ENCODE results near the gene CFAP210. TPM values are rescaled to one million over a fixed set of nuclear protein-coding genes. Genes with fewer than 3 reads are reported as not detected.

CFAP210 gene
- total and polyA plus RNA-seq, 9 of the 15 experiments (the other 6 are each of a cell fraction or from before 2014, with no cell fraction given) = 0.75 to 3.6 (median 1.3) TPM

DNA sequence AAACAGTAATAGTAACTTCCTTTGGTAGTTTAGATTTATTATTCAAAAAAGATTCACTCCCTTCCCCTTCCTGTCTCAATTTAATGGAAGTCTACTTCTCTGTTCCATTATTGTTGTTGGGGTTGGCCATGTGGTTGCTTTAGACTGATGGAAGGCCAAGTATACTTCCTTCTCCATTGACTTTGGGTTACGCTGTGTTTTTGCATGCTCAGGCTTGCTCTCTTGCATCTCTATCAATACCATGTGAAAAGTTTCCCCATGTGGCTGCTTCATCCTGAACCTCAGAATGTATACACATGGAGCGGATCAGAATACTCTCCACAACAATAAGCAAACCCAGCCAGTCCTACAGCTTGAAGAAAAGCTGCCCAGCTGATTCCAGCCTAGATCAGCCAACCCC lies 20.3 kb downstream of the CFAP210 start (continued):
- TF ChIP-seq SIN3B (IDR thresholded peaks at IDR 0.05; ENCODE audit: low read depth) (no peak), ZNF384 (IDR thresholded peaks at IDR 0.05; ENCODE audit: low read depth, low read length) (no peak), U2AF1 (optimal IDR thresholded peaks at IDR 0.05; ENCODE audit: low read depth, low read length) (no peak), NR1H2 (CRISPR knock-in tag; IDR thresholded peaks at IDR 0.05) (no peak)
- TF ChIP-seq, protein P1, sequence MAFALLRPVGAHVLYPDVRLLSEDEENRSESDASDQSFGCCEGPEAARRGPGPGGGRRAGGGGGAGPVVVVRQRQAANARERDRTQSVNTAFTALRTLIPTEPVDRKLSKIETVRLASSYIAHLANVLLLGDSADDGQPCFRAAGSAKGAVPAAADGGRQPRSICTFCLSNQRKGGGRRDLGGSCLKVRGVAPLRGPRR (CRISPR knock-in tag; IDR thresholded peaks at IDR 0.05) = no peak

DNA sequence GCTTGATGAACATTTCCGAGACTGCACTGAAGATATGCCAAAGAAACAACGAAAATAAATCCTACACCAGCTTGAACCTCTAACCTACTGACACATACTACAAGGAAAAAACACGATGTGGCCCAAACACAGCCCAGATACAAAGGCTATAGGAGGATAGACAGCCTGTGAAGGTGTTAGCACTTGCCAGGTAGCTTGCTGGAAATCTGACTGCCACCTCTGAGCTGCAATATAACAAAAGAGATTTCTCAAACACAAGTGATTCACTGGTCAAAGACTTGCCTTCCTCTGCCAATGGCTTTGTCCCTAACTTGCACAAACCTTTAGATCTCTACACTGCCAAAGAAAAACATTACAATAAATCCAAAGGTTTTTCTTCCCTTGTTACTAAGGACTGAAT lies 21.1 kb downstream of the CFAP210 start:
- H4K20me1 ChIP-seq (replicated peaks; ENCODE audit: control insufficient read depth, insufficient read depth, low read length) = no peaks in the 10 kb centered on the region
- FAIRE-seq (no peak), ATAC-seq (no peak), DNase-seq (ENCODE audit: extremely low read depth in 1 of 4, low spot score in 3 of 4) (no peak)
- H3K4me2 ChIP-seq (ENCODE audit: insufficient read depth, low read length) = no peak overlapping the region
- H3K36me3 ChIP-seq (ENCODE audit: control insufficient read depth, insufficient read depth, low read length) = no peaks in the 10 kb centered on the region
- no TSS peak for BruUV-seq (replicated peaks)
- no peaks in the 10 kb centered on the region for H3K27me3 ChIP-seq (ENCODE audit: control insufficient read depth in 2 of 2, insufficient read depth in 2 of 2, low read length in 2 of 2)
- CTCF ChIA-PET (ENCODE audit: low intra/inter-chr PET ratio) = no interaction called here
- in situ Hi-C loops (cut with MboI) = no loop called here
- intact Hi-C loops (cut with micrococcal nuclease) = loop anchor here (5.0 kb wide), 1 partner anchor 101 kb away; the partner anchor contains the start of gene FASTKD1
- H3K9me3 ChIP-seq (replicated peaks; ENCODE audit: control insufficient read depth, insufficient read depth, low read depth, low read length) = no peaks in the 10 kb centered on the region
- H3K4me3 ChIP-seq = no peak overlapping the region
- POLR2A ChIA-PET = interaction anchor here (1.0 kb wide), 1 partner anchor 8 kb away, joined by 3 read pairs; no protein-coding TSS in a partner anchor
- 0 out of 2 replicates have a peak overlapping the region, but pooled peaks have one; percentile 11 for H2AFZ ChIP-seq (ENCODE audit: low read depth, low read length)
- H3K9ac ChIP-seq (ENCODE audit: insufficient read depth in 1 of 2, low read depth in 2 of 2, low read length in 2 of 2) = no peak overlapping the region
- H3K79me2 ChIP-seq (ENCODE audit: control insufficient read depth, insufficient read depth, low read length) = no peaks in the 10 kb centered on the region
- WGBS (ENCODE audit: insufficient coverage, low coverage, missing lambda C conversion rate) = 42% methylated on average over 3 of the region's 3 CpGs
- peaks cover 0 to 28% of the 10 kb centered on the region in 2 experiments; a peak in 3 of 5 replicates for H3K4me1 ChIP-seq (replicated peaks in 1 of 2; ENCODE audit: control insufficient read depth in 2 of 2, insufficient read depth in 2 of 2, low read length in 2 of 2)
- no peak overlapping the region for H3K27ac ChIP-seq (ENCODE audit: extremely low read depth, low read depth, low read length)
- TF ChIP-seq ZSCAN29 (IDR thresholded peaks at IDR 0.05) (no peak), ZNF316 (IDR thresholded peaks at IDR 0.05) (0 out of 2 replicates have a peak, but pooled peaks have one; percentile 17), RB1 (IDR thresholded peaks at IDR 0.05; ENCODE audit: low read depth) (no peak)
- TF ChIP-seq, protein P2, sequence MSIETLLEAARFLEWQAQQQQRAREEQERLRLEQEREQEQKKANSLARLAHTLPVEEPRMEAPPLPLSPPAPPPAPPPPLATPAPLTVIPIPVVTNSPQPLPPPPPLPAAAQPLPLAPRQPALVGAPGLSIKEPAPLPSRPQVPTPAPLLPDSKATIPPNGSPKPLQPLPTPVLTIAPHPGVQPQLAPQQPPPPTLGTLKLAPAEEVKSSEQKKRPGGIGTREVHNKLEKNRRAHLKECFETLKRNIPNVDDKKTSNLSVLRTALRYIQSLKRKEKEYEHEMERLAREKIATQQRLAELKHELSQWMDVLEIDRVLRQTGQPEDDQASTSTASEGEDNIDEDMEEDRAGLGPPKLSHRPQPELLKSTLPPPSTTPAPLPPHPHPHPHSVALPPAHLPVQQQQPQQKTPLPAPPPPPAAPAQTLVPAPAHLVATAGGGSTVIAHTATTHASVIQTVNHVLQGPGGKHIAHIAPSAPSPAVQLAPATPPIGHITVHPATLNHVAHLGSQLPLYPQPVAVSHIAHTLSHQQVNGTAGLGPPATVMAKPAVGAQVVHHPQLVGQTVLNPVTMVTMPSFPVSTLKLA (conservative IDR thresholded peaks at IDR 0.05) = 0 out of 4 replicates have a peak, but pooled peaks of 1 of the 2 experiments have one; percentile 10
- no peaks in the 10 kb centered on the region for H3K9me1 ChIP-seq (ENCODE audit: control insufficient read depth, insufficient read depth, low read length)
